K562 (cell line): Measurements from ENCODE around the gene AIDA. TPM values are rescaled to one million over a fixed set of nuclear protein-coding genes. Genes with fewer than 3 reads are reported as not detected.

ENCODE experiments used
- AFF1 ChIP-seq, 2 experiments: fragments of 450-650 bp; IDR thresholded peaks; 2 replicates each; pipeline ENCODE4 v1.6.1; 2018; ENCODE audit warnings: mild to moderate bottlenecking in 2 of 2, low read depth in 1 of 2; ENCODE audit not compliant: partially characterized antibody in 2 of 2
- AFF4 ChIP-seq: sonication (generic); formaldehyde crosslinking; IDR thresholded peaks from 2 replicates; pipeline ENCODE4 v1.8.0; 2023; ENCODE audit warnings: mild to moderate bottlenecking, missing genetic modification reagents
- BRF1 ChIP-seq: IDR thresholded peaks from 3 replicates; pipeline ENCODE4 v1.6.1; 2011; ENCODE audit warnings: borderline replicate concordance, mild to moderate bottlenecking; ENCODE audit not compliant: insufficient read length; ENCODE audit errors: extremely low read depth
- HMGN3 ChIP-seq: IDR thresholded peaks from 2 replicates; pipeline ENCODE4 v1.6.1; 2011; ENCODE audit warnings: borderline replicate concordance, low read depth, mild to moderate bottlenecking, mixed read lengths, low read length; ENCODE audit not compliant: insufficient read length; ENCODE audit errors: extremely low read depth
- JUND ChIP-seq, 2 experiments: IDR thresholded peaks; 2 replicates in 1 of 2; 3 replicates in 1 of 2; pipeline ENCODE4 v1.6.1; 2011; ENCODE audit warnings: borderline replicate concordance in 2 of 2, low read depth in 2 of 2, low read length in 2 of 2, improper control_type of control experiment in 1 of 2, missing biosample characterization in 1 of 2, missing genetic modification characterization in 1 of 2, missing genetic modification reagents in 1 of 2
- MYC ChIP-seq, 2 experiments: fragments of 250-450 bp in 1 of 2; sonication (Bioruptor Pico) in 1 of 2; IDR thresholded peaks; 2 replicates each; pipeline versions ENCODE4 v1.5.1 to v1.6.1; 2012 to 2021; ENCODE audit warnings: low read depth in 2 of 2, borderline replicate concordance in 1 of 2, improper control_type of control experiment in 1 of 2, low read length in 1 of 2, mild to moderate bottlenecking in 1 of 2, moderate library complexity in 1 of 2
- NELFE ChIP-seq: IDR thresholded peaks from 2 replicates; pipeline ENCODE4 v1.6.1; 2011; ENCODE audit warnings: mild to moderate bottlenecking; ENCODE audit not compliant: insufficient read depth, insufficient read length
- NFE2L1 ChIP-seq: fragments of 450-650 bp; IDR thresholded peaks from 2 replicates; pipeline ENCODE4 v1.6.1; 2016; ENCODE audit warnings: missing genetic modification characterization, low read depth, mild to moderate bottlenecking, missing compliant biosample characterization, moderate library complexity, borderline replicate concordance
- PYGO2 ChIP-seq: fragments of 450-650 bp; IDR thresholded peaks from 2 replicates; pipeline ENCODE4 v1.6.1; 2016; ENCODE audit warnings: mild to moderate bottlenecking, missing genetic modification characterization, moderate library complexity, missing compliant biosample characterization
- ZNF174 ChIP-seq: fragments of 250-450 bp; sonication (Bioruptor Pico); IDR thresholded peaks from 2 replicates; pipeline ENCODE4 v1.4.0; 2020; ENCODE audit warnings: mild to moderate bottlenecking
- ZNF224 ChIP-seq: sonication (generic); formaldehyde crosslinking; IDR thresholded peaks from 2 replicates; pipeline ENCODE4 v1.8.0; 2022; ENCODE audit warnings: mild to moderate bottlenecking, missing genetic modification reagents
- ZNF277 ChIP-seq: fragments of 250-450 bp; sonication (Bioruptor Pico); IDR thresholded peaks from 2 replicates; pipeline ENCODE4 v1.8.0; 2022; ENCODE audit warnings: inconsistent platforms, mild to moderate bottlenecking, moderate library complexity, borderline replicate concordance
- ZNF77 ChIP-seq: fragments of 250-450 bp; sonication (Bioruptor Pico); IDR thresholded peaks from 2 replicates; pipeline ENCODE4 v1.5.0; 2020
- polyA plus RNA-seq, 8 experiments: library from polyadenylated mRNA; depleted of rRNA in 4 of 8; stranded (reverse) in 5 of 8; unstranded in 3 of 8; fragments of >200 nt; fragmentation: Nextera tagmentation in 2 of 8; fragmentation: Illumina TruSeq in 1 of 8; extraction: Ambion mirVana in 2 of 8; extraction: Trizol in 1 of 8; gene quantifications; 2 replicates each; pipeline versions ENCODE4 v1.2.1 to v1.2.3, GENCODE V29; 2011 to 2014; ENCODE audit warnings: inconsistent platforms in 1 of 8, missing spikeins in 1 of 8
- total RNA-seq, 7 experiments: library from RNA; depleted of rRNA in 6 of 7; stranded (reverse); fragments of >200 nt in 6 of 7; fragmentation: Illumina TruSeq in 2 of 7; extraction: Trizol in 2 of 7; gene quantifications; 2 replicates each; pipeline versions ENCODE4 v1.2.1 to v1.2.3, GENCODE V29; 2011 to 2021; ENCODE audit warnings: low replicate concordance in 1 of 7

The AIDA gene
- total and polyA plus RNA-seq, 9 of the 15 experiments (the other 6 are each of a cell fraction or from before 2014, with no cell fraction given) = 18.2 to 77.9 (median 24.9) TPM

- TF ChIP-seq AFF4 (CRISPR knock-in tag) (no peak; the same call in 1 of the 2 replicates), NFE2L1 (tag) (no peak), NELFE (no peak), BRF1 (no peak), MYC (IDR thresholded peaks at IDR 0.05; ENCODE audit: low read depth, low read length) (peak; percentile 65), MYC (CRISPR knock-in tag; IDR thresholded peaks at IDR 0.05; ENCODE audit: borderline replicate concordance, low read depth) (peak; percentile 86; the same call in 1 of the 2 replicates), PYGO2 (tag) (peak; percentile 68; the same call in 1 of the 2 replicates), ZNF277 (CRISPR knock-in tag) (no peak), JUND (IDR thresholded peaks at IDR 0.05; ENCODE audit: borderline replicate concordance, low read depth, low read length) (no peak), JUND (tag; IDR thresholded peaks at IDR 0.05; ENCODE audit: borderline replicate concordance, low read depth, low read length) (no peak; the same call in 2 of the 3 replicates), AFF1 (IDR thresholded peaks at IDR 0.05; ENCODE audit: low read depth in 1 of 2, partially characterized antibody in 2 of 2) (peak; percentile 54 to 83), HMGN3 (peak; percentile 45), ZNF174 (CRISPR knock-in tag) (no peak), ZNF224 (CRISPR knock-in tag) (no peak), ZNF77 (CRISPR knock-in tag) (no peak)
These were observed at the start of gene AIDA, which contains the start of gene BROX (continued) for GRCh38 chr1:222712253-222713090.
